SHP77 treated with DMSO at 0.1 percent for 48 hours (cell line): ENCODE measurements around the gene ROM1.

Source experiments
- DNase-seq: peaks from one replicate; lab custom pipeline; 2025; lab: John Stamatoyannopoulos, UW

Gene ROM1

GRCh38 chr11:62588966-62589637 is 24.0 kb upstream of the ROM1 start:
- no peak for DNase-seq

- peak; percentile 97 for DNase-seq
Measured at GRCh38 chr11:62591448-62592145, 21.5 kb upstream of the ROM1 start, which contains the start of gene TUT1. TUT1 (minus strand) TSS chr11:62591523; CDS start chr11:62591485, 38 bp downstream.

DNA sequence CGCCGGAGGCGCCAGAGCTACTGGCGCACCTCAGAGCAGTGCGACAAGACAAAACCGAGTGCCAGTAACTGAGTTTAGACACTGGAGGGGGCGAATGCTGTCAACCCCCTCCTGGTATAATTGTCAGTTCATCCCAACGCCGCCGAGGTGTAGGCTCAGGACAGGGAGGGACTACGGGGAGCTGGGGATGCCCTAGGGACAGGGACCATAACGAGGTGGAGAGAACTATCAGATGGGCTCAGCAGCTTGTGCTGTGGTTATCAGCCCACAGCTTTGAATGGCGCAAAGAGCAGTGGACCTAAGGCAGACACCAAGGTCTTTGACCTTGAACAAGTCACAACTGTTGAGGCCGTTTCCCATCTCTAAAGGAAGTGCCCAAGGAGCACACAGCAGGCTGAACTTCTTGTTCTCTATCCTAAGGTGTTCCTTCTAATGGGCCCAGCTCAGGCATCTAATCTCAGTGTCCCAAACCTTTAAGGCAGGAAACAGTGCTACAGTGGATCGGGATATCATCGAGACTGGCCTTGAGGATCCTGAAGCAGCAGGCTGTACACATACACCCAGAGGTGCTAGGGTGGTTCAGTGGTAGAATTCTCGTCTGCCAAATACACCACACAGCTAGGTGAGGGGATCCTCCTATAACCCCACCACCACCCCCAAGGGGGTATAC is 20.8 kb upstream of the ROM1 start:
- no peak for DNase-seq

GRCh38 chr11:62592989-62593421 is 20.1 kb upstream of the ROM1 start:
- DNase-seq, result no peak

DNA sequence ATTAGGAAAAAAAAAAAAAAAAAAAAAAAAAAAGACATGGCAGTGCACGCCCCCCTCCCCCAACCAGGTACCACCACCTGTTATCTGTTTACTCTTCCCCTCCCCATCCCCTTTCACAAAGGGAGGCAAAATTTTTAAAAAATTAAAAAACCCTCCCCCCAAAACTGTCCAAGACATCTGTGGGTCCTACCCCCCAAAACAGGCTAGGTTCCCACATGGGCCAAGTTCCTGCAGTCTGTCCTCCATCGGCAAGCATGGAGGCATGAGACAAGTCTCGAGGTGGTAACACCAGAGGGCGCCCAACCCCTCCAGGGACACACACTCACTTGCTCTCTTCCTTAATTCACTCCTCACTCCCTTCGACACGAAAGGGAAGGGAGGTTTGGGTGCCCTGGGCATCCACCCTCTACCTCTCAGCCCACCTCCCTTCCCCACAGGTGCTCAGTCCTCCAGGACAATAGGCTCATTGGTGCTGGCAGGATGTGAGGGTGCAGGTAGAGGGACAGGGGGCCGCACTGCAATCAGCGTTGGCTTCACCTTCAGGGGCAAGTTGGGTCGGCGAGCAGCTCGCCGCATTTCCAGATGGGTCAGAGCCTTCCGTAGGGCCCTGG is 19.5 kb upstream of the ROM1 start:
- DNase-seq, result peak; percentile 37

- no peak for DNase-seq
Measured at GRCh38 chr11:62595124-62595523, 17.9 kb upstream of the ROM1 start.

DNA sequence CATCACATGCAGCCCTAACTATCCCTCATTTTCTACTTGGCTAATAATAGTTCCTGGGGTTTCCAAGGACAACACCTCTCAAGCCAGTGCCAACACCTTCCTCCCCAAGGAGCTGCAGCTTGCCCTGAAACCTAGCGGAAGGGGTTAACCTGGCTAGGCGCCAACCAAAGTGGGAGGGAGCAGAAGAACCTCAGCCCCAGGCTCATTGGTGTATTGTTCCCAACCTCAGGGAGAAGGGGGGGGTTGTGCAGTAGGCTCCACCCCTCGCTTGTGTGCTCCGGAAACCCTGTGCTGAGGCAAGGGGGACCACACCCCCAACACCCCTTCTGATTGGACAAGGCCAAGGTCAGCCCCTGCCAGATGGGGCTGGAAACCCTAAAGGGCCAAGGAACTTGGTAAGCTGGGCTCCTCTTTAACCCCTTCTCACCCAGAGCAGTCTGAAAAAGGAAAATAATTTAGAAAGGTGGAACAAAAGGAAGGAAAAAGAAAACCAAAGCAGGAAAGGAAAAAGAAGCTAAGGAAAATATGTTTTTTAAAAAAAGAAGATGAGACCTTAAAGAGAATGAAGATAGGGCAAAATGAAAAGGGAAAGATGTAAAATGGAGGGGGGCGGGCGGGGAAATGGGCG is 13.9 kb upstream of the ROM1 start:
- peak; percentile 93 for DNase-seq

DNA sequence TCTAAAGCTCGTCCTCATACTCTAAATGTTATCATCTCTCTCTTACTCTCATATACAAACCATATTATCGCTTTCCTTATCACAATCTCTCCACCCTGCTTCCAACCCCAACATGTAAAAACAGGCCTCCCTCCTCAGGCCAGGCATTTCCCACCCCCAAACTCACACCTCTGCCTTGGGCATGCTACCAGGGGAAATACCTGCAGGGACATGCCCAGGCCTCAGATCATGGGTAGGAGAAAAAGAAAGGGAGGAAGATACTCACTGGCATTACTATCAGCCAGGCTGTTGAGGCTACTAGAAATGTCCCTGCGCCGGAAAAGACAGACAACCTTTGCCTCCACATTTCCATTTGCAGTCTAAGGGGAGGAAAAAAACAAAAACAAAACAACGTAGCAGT is 13.2 kb upstream of the ROM1 start:
- DNase-seq, result no peak

DNA sequence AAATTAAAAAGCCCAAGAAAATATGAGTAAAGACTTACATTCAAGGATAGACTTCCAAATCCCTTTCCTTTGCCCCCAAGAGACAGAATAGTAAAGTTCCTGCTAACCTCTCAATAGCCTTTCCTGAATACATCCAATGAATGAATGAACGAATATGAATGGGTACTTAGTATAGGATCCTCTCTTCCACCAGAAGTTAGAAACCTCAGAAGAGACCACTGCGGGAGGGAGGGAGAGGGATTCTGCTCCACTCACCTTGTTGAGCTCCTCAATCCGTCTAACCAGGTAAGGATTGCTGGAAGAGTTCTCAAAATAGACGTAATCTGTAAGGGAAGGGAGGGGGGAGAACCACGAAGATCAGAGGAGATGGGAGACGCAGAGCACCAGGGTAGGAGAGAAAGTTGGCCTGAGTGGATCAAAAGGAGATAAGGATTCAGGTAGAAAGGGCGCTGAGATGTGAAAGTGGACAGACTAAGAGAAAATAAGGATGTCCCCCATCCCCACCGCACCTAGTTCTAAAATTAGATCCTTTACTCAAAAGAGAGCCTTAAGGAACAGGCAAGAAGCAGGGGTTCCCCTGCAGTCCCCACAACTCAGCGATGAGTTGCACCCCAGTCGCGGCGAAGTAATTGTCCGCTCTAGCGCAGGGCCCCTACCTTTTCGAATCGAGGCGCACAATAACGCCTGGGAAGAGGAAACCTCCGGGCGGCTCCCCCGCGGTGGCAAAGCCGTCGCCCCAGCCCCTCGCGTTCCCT is 12.5 kb upstream of the ROM1 start:
- no peak for DNase-seq

DNA sequence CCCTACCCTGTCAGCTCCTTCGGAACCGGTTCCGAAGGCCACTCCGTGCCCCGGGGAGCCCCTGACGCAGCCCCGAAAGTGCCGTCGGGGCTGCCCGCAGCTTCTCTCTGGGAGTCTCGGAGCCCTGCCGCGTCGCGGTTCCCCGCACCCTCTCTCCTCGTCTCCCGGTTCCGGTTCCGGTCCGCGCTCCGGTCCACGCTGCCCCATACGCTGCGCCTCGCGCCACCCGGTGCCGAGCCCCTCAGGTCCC is 12.0 kb upstream of the ROM1 start:
- no peak for DNase-seq

DNA sequence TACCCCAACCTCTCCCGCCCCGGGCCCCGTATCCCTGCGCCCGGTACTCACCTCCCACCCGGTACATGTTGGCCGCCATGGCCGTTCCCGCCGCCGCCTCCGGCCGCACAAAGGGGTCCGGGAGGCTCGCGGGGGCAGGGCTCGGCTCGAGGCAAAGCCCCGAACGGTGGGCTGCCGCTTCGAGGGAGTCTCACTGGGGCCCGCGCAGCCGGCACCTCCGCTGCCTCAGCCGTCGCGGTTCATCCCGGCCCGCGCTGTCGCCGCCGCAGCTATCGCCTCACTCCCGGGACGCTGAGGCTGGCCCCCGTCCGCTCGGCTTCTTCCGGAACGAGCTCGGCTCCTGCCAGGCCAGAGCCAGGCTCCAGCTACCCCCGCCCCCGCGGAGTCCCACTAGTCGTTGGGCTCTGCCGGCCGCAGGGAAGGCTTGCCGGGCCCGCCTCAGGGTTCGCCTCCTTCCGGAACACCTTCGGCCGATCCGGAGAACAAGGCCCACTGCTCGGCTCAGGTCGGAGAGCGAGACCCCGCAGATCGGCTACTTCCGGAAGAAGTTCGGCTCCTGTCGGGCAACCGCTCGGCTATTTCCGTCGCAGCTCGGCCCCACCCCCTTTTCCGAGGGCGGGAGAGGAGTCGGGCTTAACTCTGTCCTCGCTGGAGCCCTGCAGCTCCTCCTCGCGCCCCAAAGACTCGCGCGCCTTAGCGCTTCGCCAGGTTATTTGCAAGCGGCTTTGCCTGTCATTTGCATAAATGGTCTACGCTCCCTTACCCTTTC is 11.5 kb upstream of the ROM1 start, which contains the start of gene MTA2:
Gene MTA2 (minus strand): TSS at position 494 of the 769 bp plus-strand sequence. CDS start 415 bp downstream, at position 79.
- DNase-seq, result peak; percentile 91

DNA sequence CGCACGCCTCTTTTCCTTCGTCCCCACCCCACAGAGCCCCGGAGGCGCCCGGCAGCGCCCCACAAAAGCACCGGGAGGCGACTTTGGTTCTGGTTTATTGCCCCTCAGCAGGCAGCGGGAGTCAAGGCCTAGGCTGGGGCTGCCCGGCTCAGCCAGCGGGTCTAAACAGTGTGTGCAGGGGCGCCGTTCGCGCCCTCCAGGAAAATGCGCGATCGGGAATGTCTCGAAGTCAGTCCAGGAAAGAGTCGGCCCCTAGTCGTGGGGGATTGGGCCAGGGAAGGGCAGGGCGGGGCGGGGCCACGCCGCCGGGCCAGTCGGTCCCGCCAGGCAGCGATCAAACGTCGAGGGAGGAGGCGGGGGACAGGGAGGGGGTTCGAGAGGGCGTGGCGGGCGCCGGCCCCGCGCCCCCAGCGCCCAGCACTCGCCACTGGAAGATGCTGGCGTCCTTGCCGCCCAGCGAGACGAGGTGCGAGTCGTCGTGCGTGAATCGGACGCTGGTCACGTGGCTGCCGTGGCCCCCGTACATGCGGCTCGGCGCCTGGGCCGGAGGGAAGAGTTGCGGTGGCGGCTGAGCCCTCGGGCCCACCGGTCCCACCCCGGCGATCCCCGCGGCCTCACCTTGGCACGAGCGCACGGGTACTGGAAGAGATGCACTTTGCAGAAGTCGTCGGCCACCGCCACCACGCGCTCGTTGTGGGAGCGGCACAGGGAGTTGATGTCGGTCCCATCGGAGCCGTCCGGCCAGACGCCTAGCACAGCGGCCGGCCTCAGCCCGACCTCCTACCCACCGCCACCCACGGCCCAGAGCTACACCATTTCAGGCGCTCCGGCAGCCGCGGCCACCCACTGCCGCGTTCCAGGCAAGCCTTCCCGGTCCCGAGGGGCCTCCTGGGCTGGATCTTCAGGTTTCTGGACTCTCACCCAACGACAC is 10.7 kb upstream of the ROM1 start:
- no peak for DNase-seq

- no peak for DNase-seq
Measured at GRCh38 chr11:62603072-62603408, 10.0 kb upstream of the ROM1 start.

GRCh38 chr11:62603776-62604299 is 9.2 kb upstream of the ROM1 start:
- DNase-seq, result no peak

DNA sequence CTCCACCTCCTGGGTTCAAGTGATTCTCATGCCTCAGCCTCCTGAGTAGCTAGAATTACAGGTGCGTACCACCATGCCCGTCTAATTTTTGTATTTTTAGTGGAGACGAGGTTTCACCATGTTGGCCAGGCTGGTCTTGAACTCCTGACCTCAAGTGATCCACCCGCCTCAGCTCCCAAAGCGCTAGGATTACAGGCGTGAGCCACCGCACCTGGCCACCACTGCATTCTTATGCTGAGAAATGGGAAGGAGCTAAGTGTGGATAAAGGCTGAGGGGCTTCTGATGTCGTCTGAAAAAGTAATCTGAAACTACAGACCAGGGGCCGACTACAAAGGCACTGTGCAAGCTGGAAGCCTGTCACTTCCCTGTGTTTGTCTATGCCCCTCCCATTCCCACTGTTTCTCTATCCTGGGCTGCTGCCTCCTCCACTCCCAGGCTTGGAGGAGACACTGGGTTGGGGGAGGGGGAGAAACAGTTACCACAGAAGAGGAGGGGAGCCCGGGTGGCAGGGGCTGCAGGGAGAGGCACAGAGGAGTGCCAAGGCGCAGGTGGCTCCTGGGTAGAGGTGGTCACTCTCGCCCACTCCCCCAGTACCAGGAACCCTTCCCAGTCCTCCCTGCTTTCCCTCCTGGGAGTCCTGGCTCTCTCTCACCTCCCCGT is 8.5 kb upstream of the ROM1 start:
- DNase-seq, result no peak

DNA sequence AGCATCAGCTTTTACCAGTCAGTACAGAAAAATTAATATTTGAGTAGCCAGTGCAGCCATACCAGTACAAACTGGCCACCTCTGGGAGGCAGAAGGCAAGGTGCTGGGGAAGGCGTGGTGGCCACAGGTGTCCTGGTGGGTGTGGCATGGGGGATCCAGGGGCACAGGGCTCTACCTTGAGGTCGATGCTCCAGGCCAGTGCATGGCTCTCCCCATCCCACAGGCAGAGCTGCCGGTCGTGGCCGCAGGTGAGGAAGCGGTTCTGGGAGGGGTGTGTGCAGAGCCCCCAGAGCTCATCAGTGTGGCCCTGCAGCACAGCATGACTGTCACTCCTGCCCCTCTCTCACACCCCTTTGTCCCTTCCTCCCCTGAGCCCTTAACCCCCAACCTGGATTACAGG is 7.6 kb upstream of the ROM1 start:
- DNase-seq, result no peak

DNA sequence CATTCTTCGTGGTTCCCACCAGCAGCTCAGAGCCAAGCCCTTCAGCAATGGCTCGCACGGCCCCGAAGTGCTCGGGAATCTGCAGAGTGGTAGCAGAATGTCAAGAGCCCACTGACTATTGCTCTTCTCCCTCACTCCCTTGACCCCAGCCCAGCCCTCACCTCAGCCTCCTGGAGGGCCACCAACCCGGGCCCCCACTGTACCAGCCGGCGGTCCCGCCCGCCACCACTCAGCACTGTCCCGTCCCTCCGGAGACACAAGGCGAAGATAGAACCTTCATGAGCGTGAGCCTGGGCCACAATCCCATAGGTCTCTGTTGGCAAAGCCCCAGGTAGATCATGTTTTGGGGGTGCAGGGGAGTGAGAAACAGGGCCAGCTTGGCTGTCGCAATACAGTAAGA is 7.2 kb upstream of the ROM1 start:
- no peak for DNase-seq

DNA sequence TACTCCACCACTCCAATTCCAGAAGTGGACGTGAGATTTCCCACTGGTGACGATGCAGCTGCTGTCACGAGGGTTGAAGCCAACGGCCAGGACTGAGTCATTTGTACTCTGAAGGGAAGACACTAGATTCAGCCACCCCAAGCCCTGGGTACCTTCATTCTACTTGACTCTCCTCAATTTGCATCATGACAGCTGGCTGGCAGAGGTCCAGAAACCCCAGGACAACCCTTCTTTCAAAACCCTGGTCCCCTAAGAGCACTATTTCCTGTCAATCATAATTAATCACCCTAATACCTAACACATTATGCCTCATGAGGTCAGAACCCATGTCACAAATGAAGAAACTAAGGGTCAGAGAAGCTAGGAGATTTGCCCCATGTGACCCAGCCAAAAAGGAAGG is 5.3 kb upstream of the ROM1 start:
- no peak for DNase-seq

DNA sequence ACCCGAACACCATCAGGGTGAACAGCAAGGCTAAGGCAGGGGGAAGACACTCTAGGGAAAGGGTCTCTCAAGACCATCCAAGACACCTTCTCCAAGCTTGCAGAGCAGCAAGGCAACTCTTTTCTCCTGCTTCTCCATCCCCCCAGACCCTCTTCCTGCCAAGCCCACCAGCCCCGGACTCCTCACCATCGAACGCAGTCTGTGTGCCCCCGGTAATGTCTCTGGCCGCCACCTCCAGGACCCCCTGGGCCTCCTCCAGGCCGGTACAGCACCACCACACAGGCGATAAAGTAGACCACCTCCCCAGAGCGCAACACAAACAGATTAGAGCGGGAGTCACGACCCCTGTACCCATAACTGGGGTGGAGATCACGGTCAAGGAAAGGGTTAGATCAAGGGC is 4.3 kb upstream of the ROM1 start:
- DNase-seq, result no peak
